HL-60 (cell line): ENCODE measurements around the gene POLR1A.

Source experiments
- DNase-seq, 2 experiments: peaks; one replicate each; pipeline ENCODE4 v3.0.0-alpha.2; 2010 to 2020; ENCODE audit warnings: low read depth in 1 of 2, low spot score in 1 of 2
- H3K27ac ChIP-seq: fragments of 250-450 bp; sonication (Bioruptor Pico); replicated peaks from 2 replicates; pipeline ENCODE4 v1.5.1; 2020; ENCODE audit warnings: mild to moderate bottlenecking, moderate library complexity
- H3K27me3 ChIP-seq: fragments of 250-450 bp; sonication (Bioruptor Pico); 2 replicates; pipeline ENCODE4 v1.5.1; 2021; ENCODE audit warnings: mild to moderate bottlenecking, moderate library complexity; ENCODE audit not compliant: insufficient read depth, poor library complexity, severe bottlenecking
- H3K4me3 ChIP-seq: replicated peaks from 2 replicates; pipeline ENCODE4 v1.5.1; 2011; ENCODE audit warnings: mild to moderate bottlenecking, control low read depth, low read length; ENCODE audit not compliant: insufficient read depth
- GABPA ChIP-seq: IDR thresholded peaks from 2 replicates; pipeline ENCODE4 v1.6.1; 2012; ENCODE audit warnings: low read depth
- POLR2AphosphoS5 ChIP-seq: IDR thresholded peaks from 2 replicates; pipeline ENCODE4 v1.6.1; 2012; ENCODE audit warnings: low read depth
- SPI1 ChIP-seq: IDR thresholded peaks from 2 replicates; pipeline ENCODE4 v1.6.1; 2012; ENCODE audit warnings: low read depth, mild to moderate bottlenecking, borderline replicate concordance
- TF ChIP-seq, protein P1 (sequence below): IDR thresholded peaks from one replicate; pipeline ENCODE4 v1.5.1; 2011; ENCODE audit warnings: low read length, control low read depth, inconsistent platforms; ENCODE audit not compliant: insufficient read depth
- TF ChIP-seq, protein P2 (sequence below): IDR thresholded peaks from 2 replicates; pipeline ENCODE4 v1.6.1; 2012; ENCODE audit warnings: low read depth; ENCODE audit not compliant: insufficient replicate concordance

The POLR1A gene

DNA sequence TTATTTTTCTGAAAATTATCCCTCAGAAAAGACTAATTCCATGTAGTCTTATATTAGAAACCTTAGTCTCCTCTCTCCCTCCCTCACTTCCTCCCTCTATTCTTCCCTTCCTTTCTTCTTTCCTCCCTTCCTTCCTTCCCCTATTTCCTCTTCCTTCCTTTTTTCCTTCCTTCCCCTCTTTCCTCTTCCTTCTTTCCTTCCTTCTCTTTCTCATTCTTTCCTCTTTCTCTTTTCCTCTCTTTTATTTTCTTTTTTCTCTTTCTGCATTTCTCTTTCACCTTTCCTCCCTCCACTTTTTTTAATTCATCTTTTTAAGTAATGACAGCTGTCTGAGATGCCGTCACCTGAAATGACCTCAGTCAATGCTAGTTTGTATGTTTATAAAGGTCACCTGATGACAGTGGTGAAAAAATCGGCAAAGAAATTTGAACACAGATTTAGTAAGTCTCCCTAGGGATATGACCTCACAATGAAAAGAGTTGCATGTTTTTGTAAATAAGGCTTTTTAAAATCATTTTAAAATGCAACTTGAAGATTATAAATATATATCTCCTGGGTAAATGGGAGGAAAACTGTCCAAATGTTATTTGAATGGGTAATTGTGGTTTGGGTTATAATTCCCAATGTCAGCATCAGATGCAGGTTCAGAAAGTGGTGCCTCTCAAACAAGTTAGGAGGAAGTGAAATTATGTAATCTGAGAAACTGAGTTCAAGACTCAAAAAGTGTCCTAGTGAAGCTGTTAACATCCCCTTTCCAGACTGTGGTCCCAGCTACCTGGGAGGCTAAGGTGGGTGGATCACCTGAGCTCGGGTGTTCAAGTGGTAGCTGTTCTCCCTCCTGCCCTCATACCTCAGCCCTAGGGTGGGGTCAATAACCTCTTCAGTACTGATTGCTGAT is 126.6 kb downstream of the POLR1A start:
- H3K27ac ChIP-seq, result no peak overlapping the region
- H3K4me3 ChIP-seq, result no peak overlapping the region
- H3K27me3 ChIP-seq, result no peaks in the 10 kb centered on the region
- no peak for DNase-seq
- TF ChIP-seq SPI1, result peak; percentile 30; the same call in 1 of the 2 replicates
- TF ChIP-seq GABPA, result no peak
- TF ChIP-seq POLR2AphosphoS5, result no peak
- TF ChIP-seq, protein P1, sequence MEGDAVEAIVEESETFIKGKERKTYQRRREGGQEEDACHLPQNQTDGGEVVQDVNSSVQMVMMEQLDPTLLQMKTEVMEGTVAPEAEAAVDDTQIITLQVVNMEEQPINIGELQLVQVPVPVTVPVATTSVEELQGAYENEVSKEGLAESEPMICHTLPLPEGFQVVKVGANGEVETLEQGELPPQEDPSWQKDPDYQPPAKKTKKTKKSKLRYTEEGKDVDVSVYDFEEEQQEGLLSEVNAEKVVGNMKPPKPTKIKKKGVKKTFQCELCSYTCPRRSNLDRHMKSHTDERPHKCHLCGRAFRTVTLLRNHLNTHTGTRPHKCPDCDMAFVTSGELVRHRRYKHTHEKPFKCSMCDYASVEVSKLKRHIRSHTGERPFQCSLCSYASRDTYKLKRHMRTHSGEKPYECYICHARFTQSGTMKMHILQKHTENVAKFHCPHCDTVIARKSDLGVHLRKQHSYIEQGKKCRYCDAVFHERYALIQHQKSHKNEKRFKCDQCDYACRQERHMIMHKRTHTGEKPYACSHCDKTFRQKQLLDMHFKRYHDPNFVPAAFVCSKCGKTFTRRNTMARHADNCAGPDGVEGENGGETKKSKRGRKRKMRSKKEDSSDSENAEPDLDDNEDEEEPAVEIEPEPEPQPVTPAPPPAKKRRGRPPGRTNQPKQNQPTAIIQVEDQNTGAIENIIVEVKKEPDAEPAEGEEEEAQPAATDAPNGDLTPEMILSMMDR, result no peak
- TF ChIP-seq, protein P2, sequence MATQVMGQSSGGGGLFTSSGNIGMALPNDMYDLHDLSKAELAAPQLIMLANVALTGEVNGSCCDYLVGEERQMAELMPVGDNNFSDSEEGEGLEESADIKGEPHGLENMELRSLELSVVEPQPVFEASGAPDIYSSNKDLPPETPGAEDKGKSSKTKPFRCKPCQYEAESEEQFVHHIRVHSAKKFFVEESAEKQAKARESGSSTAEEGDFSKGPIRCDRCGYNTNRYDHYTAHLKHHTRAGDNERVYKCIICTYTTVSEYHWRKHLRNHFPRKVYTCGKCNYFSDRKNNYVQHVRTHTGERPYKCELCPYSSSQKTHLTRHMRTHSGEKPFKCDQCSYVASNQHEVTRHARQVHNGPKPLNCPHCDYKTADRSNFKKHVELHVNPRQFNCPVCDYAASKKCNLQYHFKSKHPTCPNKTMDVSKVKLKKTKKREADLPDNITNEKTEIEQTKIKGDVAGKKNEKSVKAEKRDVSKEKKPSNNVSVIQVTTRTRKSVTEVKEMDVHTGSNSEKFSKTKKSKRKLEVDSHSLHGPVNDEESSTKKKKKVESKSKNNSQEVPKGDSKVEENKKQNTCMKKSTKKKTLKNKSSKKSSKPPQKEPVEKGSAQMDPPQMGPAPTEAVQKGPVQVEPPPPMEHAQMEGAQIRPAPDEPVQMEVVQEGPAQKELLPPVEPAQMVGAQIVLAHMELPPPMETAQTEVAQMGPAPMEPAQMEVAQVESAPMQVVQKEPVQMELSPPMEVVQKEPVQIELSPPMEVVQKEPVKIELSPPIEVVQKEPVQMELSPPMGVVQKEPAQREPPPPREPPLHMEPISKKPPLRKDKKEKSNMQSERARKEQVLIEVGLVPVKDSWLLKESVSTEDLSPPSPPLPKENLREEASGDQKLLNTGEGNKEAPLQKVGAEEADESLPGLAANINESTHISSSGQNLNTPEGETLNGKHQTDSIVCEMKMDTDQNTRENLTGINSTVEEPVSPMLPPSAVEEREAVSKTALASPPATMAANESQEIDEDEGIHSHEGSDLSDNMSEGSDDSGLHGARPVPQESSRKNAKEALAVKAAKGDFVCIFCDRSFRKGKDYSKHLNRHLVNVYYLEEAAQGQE, result no peak

- no peak overlapping the region for H3K4me3 ChIP-seq
- no peak for TF ChIP-seq SPI1
- no peak for TF ChIP-seq GABPA
- TF ChIP-seq POLR2AphosphoS5, result no peak
- TF ChIP-seq, protein P2, result no peak
- TF ChIP-seq, protein P1, result no peak
- DNase-seq, result no peak
- no peak overlapping the region for H3K27ac ChIP-seq
- no peaks in the 10 kb centered on the region for H3K27me3 ChIP-seq
These were observed 129.4 kb downstream of the POLR1A start for GRCh38 chr2:85976106-85976920.

DNA sequence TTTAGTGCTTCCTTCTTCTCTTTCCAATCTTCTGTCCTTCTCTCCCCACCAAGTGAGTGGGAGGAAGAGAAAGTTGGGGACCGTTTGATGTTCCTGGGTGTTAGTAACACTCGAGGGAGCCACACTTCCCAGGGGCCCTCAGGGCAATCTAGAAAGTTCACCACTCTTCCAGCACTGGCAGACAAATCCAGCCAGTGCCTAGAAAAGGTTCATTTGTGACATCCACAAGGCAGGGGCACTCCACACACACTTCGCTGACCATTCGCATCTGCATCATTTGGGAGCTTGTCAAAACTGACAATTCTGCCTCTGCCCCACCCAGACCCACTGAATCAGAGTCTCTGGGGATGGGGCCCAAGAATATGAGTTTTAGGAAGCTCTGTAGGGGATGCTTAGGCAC is 130.1 kb downstream of the POLR1A start:
- no peak overlapping the region for H3K4me3 ChIP-seq
- H3K27me3 ChIP-seq, result no peaks in the 10 kb centered on the region
- DNase-seq, result no peak
- H3K27ac ChIP-seq, result no peak overlapping the region
- TF ChIP-seq GABPA (no peak), SPI1 (no peak), POLR2AphosphoS5 (no peak)
- TF ChIP-seq, protein P1, result no peak
- TF ChIP-seq, protein P2, result no peak
